DMS153 treated with DMSO at 0.1 percent for 48 hours (cell line): ENCODE results near the gene PKNOX2.

Experiments
- DNase-seq: peaks from one replicate; lab custom pipeline; 2025; ENCODE audit not compliant: unreplicated experiment; lab: John Stamatoyannopoulos, UW

Gene PKNOX2

DNA sequence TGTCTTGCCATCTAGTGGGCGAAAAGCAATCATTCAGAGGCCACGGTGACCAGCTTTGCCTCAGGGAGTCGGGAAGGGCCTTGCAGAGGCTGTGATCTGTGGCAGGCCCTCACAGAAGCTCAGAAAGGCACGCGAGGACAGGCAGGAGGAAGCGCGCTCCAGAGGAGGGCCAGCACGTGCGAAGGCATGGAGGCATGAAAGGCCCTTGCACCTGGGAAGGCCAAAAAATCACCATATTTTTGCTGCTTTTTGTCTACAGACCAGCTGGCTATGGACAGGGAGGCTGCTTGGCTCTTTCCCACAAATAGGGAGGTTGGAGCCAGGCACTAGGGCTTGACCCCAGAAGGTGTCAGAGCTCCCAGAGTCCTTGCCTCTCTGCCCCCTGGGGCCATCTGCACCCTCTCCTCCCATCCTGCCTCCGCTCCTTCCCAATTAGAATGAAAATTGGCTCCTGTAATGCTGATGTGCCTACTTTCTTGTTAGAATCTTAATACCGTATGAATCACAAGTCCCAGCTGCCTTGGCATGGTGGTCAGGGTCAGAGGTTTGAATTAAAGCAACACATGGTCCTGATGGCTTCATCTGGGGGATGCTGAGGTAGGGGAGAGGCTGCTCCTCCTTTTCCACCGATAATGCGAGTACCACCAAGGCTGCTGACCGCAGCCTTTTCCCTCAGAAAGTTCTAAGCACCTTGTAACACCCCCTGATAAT is 262.4 kb downstream of the PKNOX2 start:
- DNase-seq = no peak

DNA sequence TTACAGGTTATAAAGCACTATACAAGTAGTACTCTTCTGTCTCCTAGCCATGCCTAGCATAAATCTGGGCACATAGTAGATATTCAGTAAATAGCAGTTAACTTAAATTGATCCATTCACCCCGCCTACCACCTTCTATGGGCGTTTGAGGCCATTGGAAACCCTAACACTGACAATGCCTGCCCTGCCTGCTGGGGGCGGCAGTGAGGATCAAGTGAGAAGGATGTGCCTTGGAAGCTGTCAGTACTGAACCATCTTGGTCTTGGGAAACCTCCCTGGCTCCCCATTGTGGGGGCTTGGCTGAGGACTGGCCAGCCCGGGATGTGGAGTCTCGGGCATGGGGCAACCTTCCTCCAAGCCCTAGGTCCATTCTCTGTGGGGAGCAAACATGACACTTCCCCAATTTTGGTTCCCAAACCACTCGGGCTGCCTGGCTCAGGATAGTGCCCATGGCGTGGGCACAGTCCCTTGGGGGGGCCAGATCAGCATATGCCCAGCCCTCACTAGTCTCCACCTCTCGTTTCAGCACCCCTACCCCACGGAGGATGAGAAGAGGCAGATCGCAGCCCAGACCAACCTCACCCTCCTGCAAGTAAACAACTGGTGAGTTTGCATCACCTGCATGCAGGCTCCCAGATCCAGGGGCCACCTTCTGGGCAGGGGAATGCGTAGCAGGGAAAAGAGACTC is 264.1 kb downstream of the PKNOX2 start:
- DNase-seq = no peak

DNA sequence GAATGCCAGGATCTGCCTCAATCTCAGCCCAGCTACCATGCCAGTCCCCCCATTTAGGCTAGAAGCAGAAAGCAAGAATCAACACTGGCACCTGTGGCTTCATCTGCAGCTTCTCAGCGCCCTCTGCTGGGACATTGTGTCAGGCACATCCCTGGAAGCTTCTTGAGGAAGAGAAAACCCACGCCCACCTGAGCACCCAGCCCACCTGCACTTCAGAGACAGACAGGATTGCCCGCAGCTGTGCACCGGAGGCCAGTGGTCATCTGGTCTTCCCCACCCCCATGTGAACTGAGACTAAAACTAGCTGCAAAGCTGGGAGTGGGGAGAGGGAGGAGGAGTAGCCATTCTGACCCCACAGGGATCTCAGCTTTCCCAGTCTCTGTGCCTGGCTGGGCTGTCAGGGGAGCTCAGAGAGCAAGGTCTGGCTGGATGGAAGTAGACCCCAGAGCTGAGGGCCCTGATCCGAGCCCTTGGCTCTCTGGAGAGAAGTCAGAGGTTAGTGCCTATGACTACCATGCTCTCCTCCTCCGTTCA is 264.7 kb downstream of the PKNOX2 start:
- DNase-seq = peak; percentile 6

DNA sequence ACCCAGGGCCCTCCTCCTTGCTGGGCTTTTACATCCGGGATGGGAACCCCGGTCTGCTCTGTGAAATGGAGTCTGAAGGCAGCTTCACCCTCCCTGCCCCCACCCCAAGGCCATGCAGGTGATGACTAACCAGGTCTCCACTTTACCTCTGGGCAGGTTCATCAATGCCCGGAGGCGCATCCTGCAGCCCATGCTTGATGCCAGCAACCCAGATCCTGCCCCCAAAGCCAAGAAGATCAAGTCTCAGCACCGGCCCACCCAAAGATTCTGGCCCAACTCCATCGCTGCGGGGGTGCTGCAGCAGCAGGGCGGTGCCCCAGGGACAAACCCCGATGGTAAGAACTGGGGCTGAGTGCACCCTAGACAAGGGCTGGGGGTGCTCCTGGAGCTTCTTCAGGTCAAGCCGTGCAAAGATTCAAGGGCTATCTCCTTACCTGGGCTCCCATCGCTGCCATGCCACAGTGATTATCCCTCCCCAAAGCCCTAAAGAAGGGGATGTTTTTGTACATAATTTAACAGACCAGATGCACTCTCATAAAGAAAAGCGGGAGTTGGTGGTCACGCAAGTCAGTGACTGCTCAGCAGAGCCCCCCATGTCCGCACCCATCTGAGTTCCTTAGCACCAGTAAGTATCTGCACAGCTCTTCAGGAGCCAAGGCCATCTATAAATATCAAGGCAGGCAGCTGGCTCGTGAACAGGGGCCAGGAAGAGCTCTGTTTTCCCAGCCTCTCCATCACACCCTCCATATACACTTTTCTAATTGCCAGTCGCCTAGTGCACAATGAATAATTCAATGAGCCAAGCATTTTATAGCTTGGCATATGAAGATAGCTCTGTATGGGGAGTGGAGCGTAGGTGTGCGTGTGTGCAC is 265.5 kb downstream of the PKNOX2 start:
- DNase-seq = no peak

DNA sequence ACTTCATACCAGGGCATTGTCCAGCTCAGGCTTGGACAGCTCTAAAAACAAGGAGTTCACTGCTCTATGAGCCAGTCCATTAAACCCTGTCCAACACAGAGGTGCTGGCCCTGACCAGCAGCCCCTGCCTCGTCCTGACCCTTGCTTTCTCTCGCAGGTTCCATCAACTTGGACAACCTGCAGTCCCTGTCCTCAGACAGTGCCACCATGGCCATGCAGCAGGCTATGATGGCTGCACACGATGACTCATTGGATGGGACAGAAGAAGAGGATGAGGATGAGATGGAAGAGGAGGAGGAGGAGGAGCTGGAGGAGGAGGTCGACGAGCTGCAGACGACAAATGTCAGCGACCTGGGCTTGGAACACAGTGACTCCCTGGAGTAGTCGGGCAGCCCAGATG is 266.5 kb downstream of the PKNOX2 start:
- DNase-seq = no peak

DNA sequence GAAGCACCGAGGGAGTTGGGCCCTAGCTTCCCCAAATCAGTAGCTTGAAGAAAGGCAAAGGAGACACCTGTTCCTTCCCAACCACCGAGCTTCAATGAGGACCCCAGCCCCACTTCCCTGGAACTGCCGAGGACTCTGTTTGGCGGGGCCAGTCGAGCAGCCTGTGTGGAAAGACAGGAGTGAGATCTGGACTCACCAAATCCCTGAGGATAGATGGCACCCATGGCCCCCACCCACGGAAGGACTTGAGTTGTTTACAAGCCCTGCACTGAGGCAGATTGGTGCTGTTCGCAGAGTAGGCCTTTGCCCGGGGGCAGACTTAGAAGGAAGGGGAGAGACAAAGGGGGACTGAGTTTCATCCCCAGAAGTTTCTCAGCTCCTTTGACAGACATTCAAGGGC is 266.9 kb downstream of the PKNOX2 start:
- DNase-seq = no peak

DNA sequence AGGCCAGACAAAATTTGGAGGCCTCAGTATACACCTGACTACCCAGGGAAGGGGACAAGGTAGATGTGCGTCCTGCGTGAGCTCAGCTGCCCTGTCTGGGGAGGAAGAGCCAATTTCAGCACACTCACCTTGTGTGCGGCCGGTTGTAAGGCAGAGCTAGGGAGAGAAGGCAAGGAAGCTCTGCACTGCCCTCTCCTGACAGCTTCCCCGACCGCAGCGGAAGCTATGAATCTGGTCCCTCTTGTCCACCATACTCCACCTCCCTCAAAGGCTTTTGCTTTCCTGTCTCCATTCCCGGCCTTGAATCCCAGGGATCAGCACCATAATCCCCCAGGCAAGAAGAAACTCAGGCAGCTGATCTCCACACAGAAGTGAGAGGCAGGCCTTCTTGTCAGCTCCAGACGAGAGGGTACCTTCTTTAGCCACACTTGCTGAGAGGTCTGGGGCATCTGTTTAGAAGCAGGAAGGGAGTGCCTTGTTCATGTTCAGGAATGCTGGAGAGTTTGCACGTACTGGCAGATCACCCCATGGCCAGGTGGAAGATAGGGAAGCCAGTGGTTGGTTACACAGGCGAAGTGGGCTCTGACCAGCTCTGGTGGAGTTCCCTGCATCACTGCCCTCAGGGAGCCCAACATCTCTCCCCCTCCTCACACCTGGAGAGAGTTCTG is 269.0 kb downstream of the PKNOX2 start:
- DNase-seq = no peak

DNA sequence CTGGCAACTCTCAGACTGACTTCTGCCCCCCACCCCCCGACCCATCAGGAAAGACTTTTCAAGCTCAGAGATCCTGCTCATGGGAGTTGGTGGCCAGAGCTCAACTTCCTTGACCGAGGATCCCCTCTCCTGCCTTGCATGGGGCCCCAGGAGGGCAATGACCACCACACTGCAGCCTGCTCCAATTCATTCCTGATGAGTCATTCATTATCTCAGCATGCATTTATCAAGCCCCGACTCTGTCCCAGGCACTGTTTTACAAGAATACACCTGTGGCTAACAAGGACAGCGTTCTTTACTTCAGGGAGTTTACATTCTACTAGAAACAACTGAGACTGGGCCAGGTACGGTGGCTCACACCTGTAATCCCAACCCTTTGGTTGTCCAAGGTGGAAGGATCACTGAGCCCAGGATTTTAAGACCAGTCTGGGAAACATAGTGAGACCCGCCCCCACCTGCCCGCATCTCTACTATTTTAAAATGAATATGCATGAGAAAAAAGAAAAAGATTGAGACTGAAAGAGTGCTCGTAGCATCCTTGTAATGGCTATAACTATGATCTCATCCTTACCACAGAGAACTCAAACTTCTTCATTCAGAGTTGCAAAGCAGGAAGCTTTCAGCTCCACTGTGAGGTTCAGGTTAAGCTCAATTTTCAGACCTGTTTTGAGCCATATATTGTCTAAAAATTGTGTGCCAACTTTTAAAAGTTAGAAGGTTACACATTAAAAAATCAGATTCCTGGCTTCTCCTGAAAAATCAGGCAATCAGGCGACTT is 271.1 kb downstream of the PKNOX2 start:
- no peak for DNase-seq

DNA sequence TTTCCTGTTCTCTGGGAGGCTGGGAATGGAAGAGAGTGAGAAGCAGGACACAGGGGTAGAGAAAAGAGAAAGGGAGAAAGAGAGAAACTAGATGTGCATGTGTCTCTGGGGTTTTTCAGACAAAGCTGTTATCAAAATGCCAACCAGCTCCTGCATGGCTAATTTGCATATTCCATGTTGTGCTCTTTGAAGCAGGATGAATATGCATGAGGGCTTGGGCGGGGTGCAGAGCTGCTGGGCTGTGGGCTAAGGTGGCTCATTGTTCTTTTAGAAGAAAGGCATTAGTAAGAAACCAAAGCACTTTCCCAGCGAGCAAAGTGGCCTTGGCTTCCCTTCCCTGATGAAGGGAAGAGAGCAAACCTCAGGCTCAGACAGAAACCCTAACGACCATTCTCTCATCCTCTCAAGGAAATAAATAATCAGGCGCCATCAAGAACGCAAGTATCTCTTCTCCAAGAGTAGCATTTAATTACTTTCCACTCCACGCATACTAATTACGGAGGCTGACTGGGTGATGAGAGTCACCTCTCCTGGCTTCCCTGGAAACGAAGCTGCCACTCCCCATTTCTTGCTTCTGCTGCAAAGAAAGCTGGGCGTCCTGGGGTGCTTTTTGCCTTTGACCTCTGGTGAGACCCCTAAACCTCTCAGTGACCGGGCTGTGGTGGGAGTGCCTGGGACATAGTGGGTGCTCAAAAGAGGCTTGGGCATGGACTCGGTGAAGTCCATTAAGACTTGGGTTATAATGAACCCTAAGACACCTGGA is 277.3 kb downstream of the PKNOX2 start:
- DNase-seq = no peak

DNA sequence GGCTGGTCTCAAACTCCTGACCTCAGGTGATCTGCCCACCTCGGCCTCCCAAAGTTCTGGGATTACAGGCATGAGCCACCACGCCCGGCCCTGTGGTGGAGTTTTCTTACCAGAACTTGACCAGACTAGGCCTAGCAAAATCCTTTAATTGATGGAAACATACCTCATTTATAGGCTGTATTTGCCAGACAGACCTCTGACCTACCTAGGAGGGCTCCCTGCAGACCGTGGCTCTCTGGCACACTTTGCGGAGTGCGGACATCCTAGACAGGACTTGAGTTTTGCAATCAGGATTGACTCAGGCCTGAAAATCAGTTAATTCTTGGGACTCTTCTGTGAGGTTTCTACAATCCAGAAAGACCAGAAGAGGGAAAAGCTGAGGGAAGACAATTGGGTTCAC is 278.4 kb downstream of the PKNOX2 start:
- no peak for DNase-seq

DNA sequence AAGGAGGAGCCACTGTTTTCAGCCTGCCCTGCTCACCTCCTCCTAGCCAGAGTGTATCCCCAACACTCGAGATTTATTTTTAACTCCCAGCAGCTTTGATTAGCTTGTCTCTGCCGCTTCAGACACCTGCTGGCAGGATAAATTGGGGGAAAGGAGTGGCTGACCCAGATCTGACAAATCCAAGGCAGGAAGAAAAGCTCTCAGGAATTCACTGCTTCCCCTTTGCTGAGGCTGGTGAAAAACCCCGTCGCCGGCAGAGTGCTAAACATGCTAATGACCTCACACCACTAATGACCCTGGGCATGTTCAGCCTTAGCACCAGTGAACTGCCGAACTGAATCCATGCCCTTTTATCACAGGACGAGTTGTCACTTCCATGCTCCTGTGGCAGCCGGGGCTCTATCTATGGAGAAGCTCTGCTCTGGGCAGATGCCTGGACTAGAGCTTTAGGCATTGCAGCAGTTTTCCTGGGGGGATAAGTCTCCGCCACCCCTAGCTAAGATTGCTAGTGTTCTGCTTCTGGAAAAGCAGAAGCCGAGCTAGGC is 279.3 kb downstream of the PKNOX2 start:
- DNase-seq = no peak

DNA sequence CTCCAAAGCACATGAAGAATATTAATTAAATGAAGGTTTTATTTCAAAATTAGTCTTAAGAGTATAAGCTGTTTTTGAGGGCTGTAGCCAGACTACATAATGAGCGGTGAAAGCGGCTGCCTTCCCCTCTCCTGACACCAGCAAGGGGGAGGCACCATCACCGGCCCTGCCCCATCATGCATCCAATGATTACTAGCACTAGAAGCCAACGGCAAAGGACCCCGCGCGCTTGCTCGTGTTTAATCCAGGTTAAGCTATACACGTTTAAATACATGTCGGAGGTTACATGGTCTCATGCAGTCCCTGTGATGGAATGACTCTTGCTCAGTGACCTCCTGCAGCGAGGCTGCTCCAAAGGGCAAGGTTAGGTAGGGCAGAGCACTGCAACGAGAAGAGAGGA is 281.2 kb downstream of the PKNOX2 start:
- DNase-seq = no peak

DNA sequence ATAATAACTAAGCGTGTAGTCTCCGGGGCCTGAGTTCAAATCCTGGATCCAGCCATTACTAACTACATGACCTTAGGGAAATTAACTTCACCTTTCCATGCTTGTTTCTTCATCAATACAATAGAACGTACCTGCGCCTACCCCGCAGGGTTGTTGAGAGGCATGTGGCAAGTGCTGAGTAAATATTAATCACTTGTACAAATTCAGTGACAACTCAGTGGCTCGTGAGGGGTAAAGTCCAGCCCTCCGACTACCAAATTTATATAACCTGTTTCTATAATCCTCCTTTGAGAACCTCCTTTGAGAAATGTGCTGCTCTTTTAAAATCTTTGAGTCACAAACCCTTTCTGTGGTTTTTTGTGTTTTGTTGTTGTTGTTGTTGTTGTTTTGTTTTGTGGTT is 281.7 kb downstream of the PKNOX2 start:
- no peak for DNase-seq

DNA sequence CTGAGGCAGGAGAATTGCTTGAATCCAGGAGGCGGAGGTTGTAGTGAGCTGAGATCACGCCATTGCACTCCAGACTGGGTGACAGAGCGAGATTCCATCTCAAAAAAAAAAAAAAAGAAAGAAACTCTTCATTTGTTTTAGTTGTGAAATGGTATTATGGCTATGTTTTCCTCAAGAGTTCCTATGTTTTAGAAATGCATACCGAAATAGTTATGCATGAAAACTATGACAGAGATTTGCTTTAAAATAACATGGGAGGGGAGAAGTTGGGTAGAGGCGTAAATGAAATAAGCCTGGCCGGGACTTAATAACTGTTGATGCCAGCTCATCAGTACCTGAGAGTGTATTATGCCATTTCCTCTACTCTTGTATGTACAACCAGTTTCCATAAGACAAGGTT is 283.2 kb downstream of the PKNOX2 start:
- no peak for DNase-seq

DNA sequence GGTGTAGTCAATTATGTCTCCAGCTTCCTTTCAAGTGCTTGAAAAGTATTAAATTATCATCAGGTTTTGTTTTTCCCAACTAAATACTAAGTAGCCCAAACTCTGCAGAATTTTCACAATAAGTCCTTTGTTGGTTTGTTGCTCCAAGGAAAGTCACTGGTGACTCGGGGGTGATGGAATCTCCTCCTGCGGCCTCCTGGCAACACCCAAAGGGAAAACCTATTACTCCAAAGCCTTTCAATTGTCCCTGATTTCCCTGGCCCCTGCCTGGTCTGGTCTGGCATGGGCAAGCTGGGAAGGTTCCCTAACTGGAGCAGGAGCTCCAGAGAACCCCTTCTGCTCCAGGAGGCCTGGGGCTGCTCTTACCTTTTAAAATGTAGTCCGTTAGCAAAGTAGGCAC is 283.6 kb downstream of the PKNOX2 start:
- DNase-seq = no peak

DNA sequence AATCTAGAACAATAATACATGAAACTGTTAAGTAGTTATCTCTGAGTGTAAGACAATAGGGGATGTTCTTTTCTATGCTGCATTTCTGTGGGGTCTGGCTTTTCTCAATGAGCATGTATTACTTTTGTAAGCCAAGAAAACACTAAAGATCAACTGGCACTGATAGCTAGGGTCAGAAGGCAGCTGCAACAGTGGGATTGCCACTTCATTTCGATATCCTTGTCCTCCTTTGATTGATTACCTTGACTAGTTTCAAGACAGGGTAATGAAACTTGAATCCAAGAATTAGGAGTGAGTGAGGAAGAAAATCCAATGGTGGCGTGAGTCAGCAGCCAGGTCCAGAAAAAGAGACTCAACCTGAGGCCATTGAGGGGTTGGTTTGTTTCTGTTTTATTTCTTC is 285.0 kb downstream of the PKNOX2 start:
- DNase-seq = no peak

DNA sequence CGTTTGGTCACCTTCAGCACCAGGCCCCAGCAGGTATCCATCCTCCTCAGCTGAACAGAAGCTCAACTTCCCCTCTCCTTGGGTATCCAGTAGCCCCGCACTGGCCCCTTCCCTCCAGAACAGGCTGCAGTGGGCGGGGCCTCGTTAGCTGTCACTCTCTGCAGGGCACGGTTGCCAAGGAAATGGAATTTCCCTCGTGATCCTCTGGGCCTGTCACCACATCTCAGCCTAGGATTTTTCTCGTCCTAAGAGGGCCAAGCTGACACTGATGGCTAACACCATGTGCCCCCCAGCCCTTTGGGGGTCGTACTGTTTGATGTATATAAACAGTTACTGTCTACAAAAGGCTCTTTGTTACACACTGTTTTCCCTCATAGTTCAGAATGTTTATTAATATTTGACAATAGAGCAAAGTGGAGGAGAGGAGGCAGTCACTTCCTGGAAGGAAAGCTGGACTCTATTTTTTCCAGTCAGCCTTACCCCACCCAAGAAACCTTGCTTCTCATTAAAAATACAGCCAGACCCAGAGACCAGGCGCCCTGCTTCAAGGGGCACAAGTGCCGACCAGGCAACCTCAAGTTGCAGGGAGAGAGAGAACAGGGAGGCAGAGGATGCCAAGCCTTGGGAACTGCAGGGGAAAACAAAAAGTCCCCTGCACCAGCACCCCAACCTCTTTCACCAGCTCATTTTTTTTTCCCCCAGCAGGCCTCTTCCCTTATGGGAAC is 287.0 kb downstream of the PKNOX2 start:
- no peak for DNase-seq

DNA sequence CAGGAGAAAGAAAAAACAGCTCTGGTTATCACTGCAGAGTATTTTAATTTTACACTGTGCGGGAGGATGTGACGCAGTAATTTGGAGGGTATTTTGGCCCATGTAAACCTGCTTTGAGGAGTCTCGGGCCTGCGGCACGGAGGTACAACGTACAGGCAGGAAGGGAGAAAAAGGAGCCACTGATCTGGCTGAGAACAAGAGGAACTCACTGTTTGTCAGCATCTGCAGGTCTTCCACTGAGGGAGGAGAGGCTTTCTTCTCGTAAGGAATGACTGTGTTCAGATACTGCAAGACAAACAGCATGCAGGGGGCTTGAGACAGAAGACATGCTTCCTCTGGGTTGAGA is 287.5 kb downstream of the PKNOX2 start:
- DNase-seq = no peak

DNA sequence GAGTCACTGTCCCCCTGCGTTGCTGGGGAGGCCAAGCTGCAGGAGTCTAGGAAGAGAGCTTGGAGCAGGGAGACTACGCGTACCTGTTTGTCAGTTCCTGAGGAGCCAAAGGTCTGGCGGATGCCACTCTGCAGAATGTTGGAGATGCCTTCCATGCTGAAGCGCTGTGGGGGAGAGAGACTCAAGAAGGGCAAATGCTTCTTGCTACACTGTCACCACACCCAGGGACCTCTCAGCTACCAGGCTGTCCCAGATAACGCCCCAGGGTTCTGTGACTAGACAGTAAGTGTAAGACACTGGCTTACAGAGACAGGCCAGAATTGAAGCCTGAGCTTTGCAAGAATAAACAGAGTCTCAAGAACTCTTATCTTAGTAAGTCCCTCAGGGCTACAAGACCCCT is 289.5 kb downstream of the PKNOX2 start:
- DNase-seq = no peak
